ENCODE measurements around the gene PREX1.
"Not testable (repeated sequence)": the region's sequence is repeated elsewhere in the genome, so short reads cannot be mapped to it uniquely, and the experiment has no call there.

The PREX1 gene

DNA sequence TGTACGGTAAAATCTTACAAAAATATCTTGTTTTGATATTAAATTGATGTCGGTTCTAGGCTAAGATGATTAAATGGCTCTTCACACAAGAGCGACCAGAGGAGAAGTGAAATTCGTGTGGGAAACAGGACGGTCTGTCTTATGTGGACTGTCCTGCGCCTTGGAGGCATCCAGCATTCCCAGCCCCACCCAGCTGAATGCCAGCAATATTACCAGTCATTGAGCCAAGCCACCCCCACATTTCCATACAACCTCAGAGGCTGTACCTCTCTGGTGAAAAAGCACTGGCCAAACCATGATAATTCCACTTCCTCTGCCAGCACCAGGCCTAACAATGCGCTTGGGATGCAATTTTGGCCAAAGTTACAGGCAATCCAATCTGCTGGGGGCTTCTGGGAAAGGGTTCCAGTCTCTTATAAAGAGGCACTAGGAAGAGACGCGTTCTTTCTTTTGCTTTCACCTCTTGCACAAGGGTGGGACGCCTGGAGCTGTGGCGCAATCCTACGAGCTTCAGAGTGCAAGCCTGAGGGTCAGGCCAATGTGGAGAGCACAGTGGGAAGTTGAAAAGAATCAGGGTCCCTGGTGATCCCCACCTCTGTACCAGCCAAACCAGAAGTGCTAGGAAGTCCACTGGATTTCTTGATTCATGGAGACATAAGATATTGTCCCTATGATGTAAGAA lies 213.1 kb downstream of the PREX1 start:
- no peak for FAIRE-seq

DNA sequence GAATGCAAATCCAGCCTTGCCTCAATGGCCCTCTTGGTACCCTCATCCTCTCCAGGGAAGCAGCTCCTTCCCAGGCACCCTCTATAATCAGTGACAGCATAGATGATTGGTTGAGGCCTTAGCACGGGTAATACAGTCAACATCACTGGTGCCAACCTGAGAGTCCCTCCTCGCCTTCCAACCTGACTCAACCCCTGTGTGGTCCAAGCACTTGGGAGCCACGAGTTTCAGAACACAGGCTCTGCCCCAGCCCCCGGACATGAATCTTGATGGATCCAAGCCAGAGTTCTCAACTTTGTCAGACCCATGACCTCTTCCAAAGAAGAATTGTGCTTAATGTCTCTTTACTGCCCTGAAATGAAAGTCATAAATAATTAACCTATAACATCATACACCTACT lies 213.9 kb downstream of the PREX1 start:
- FAIRE-seq = no peak

GRCh38 chr20:48612335-48612734 lies 215.5 kb downstream of the PREX1 start:
- no peak for FAIRE-seq

- no peak for FAIRE-seq
These were observed 216.8 kb downstream of the PREX1 start for GRCh38 chr20:48610996-48611395.

- FAIRE-seq = no peak
These were observed 218.3 kb downstream of the PREX1 start for GRCh38 chr20:48609491-48609978.

DNA sequence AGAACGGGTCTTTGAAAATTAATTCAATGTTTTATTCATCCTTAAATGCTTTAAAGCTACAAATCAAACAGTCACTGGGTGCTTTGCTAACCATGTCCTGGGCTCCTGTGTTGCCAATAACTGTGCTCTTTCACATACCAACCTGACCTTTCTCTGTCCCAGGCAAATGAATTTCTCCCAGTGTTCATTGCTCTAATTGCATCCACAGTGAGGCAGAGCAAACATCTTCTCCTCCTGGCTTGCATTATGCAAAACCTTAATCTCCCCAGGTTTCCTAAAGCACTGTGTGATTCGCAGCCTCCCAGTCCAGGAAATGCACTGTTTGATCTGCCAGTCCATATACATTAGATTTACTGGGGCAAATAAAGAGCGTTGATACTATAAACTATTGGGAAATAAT lies 219.0 kb downstream of the PREX1 start:
- no peak for FAIRE-seq

DNA sequence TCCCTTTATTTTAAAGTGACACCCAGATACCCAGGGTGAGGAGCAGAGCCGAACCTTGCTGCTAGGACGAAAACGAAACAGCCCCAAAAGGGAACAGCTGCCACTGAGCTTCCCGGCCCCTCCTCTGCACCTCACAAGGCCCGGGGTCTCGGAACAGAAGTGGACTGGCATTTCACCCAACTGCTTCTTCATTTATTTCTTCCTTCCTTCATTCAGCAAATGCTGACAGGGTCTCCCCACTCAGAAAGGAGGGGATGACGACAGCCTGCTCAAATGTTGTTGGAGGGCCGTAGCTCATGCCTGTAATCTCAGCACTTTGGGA lies 220.3 kb downstream of the PREX1 start:
- FAIRE-seq = no peak

DNA sequence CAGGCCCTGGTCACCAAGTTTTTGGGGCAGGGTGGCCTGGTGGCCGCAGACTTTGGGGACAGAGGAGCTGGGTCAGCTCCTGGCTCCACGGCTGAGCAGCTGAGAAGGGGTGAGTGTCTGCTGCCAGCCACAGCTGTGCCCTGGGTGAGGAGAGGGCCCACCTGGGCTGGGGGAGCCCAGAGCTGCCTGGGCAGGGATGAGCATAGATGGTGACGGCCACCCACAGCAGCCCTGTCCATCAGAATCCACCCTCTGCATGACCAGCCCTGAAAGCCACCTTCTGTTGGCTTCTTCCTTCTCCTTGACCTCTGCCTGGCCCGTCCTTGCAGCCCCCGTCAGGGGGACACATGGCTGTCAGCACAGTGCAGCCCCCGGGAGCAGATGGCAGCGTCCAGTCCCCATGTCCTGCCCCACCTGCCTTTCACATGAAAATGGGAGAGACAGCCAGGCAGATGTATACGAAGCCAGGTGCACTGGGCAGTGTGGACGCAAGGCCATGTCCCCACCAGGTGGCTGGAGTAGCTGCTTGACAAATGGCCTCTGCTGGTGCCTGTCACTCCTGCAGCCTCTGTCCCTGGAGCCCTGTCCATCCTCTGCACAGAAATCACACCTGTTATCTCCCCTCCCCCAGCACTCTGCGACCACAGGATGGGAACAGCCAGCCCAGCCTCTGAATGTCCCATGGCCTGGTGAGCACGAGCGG lies 220.8 kb downstream of the PREX1 start:
- FAIRE-seq = no peak

- FAIRE-seq = no peak
These were observed 221.5 kb downstream of the PREX1 start for GRCh38 chr20:48606172-48606840.

- no peak for FAIRE-seq
These were observed 222.2 kb downstream of the PREX1 start for GRCh38 chr20:48605364-48606171.

DNA sequence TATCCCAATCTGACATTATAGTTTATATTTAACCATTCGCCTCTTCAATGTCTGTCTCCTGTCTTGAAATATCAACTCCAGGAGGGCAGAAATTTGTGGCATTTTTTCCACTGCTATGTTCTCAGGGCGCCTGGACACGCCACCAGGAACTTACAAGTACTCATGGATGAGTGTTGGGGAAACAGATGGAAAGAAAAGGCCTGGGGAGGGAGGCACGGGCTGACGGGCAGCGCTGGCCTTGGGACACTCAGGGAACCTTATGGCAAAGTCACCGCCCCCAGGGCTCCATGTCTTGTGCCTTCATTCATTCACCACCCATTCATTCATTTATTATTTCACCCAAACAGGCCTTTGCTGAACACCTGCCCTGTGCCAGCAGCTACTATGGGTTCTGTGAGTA lies 222.9 kb downstream of the PREX1 start:
- no peak for FAIRE-seq

DNA sequence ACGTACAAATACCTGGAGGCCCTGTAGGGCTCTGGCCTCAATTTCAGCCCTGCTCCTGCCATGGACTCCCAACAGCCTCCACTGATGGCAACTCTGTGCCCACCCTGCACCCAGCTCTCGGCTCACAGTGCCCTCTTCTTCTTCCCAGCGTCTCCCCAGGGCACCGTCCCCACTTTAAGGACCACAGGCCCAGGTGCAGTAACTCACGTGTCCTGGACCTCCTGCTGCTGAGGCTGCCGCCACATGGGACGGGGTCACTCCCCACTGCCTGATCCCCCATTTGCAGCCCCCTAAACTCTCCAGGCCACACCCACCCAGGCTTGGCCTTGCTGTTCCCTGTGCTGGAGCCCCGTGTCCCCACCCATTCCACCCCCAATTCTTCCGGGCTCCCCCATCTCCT lies 223.4 kb downstream of the PREX1 start:
- FAIRE-seq = no peak

GRCh38 chr20:48603819-48604405 lies 223.9 kb downstream of the PREX1 start:
- no peak for FAIRE-seq

GRCh38 chr20:48603116-48603818 lies 224.5 kb downstream of the PREX1 start:
- no peak for FAIRE-seq

GRCh38 chr20:48601798-48602197 lies 226.0 kb downstream of the PREX1 start:
- no peak for FAIRE-seq

GRCh38 chr20:48600470-48600945 lies 227.3 kb downstream of the PREX1 start:
- no peak for FAIRE-seq

GRCh38 chr20:48599748-48600469 lies 227.9 kb downstream of the PREX1 start:
- FAIRE-seq = no peak

DNA sequence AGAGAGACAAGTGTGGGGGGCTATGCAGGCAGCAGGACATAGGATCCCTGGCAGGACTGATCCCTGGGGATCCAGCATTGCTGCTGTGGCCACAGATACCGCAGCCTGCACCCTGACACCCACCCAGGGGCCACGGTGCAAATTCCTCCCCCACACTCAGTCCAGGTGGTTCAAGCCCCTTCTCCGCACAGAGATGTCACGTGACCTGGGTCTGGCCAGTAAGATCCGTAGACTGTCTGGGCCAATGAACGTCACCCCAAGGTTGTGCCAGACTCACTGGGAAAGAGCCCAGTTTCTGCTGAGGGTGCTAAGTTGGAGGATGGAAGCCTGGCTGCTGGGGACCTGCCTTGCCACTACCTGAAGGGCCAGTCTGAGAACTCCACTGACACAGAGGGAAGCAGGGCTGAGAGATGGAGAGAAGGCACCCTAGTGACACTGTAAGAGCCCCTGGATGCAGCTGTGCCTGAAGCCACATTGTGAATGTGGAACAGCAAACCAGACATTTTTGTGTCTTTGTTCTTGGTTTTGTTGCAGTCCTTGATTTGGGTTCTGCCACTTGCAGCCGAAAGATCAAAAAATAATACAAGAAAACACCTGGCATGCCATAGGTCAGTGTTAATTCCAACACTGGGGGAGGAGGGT lies 228.6 kb downstream of the PREX1 start:
- FAIRE-seq = no peak

GRCh38 chr20:48598303-48598941 lies 229.4 kb downstream of the PREX1 start:
- not testable (repeated sequence) for FAIRE-seq
